ENCODE results near the gene SLC66A2.
A peak's percentile ranks its signal among the peaks of the same experiment; 100 is the strongest.

SLC66A2 gene

GRCh38 chr18:79938196-79938595, 13.3 kb downstream of the SLC66A2 start:
- DNase-seq, result no peak

- no peak for DNase-seq
Observed at GRCh38 chr18:79937103-79937860, 14.2 kb downstream of the SLC66A2 start.

- no peak for DNase-seq
Observed at GRCh38 chr18:79936641-79937040, 14.8 kb downstream of the SLC66A2 start.

- no peak for DNase-seq
Observed at GRCh38 chr18:79935925-79936324, 15.5 kb downstream of the SLC66A2 start.

GRCh38 chr18:79935499-79935898, 16.0 kb downstream of the SLC66A2 start:
- no peak for DNase-seq

GRCh38 chr18:79935098-79935480, 16.4 kb downstream of the SLC66A2 start:
- no peak for DNase-seq

- DNase-seq, result no peak
Observed at GRCh38 chr18:79934311-79935097, 16.9 kb downstream of the SLC66A2 start.

GRCh38 chr18:79933765-79934164, 17.7 kb downstream of the SLC66A2 start:
- no peak for DNase-seq

GRCh38 chr18:79932907-79933306, 18.5 kb downstream of the SLC66A2 start:
- no peak for DNase-seq

- no peak for DNase-seq
Observed at GRCh38 chr18:79931475-79931874, 20.0 kb downstream of the SLC66A2 start.

GRCh38 chr18:79930020-79930642, 21.3 kb downstream of the SLC66A2 start:
- DNase-seq, result no peak

- DNase-seq, result no peak
Observed at GRCh38 chr18:79928563-79928960, 22.9 kb downstream of the SLC66A2 start.

GRCh38 chr18:79927607-79928562, 23.6 kb downstream of the SLC66A2 start:
- DNase-seq, result no peak

GRCh38 chr18:79926715-79927606, 24.5 kb downstream of the SLC66A2 start:
- DNase-seq, result no peak

- no peak for DNase-seq
Observed at GRCh38 chr18:79926306-79926705, 25.1 kb downstream of the SLC66A2 start.

- peak in 17 of 51 donors; percentile 14 to 66 (median 46) for DNase-seq
Observed at GRCh38 chr18:79924814-79925731, 26.4 kb downstream of the SLC66A2 start.

GRCh38 chr18:79923896-79924585, 27.4 kb downstream of the SLC66A2 start:
- no peak for DNase-seq

- DNase-seq, result no peak
Observed at GRCh38 chr18:79922971-79923411, 28.5 kb downstream of the SLC66A2 start.

Measured in hypothalamus (tissue), 51 donors.